Neural progenitor cell (in vitro differentiated cells): ENCODE data around the gene ZNF488. TPM values are rescaled to one million over a fixed set of nuclear protein-coding genes. Genes with fewer than 3 reads are reported as not detected.

ENCODE experiments used
- DNase-seq: peaks from one replicate; pipeline ENCODE4 v3.0.0-alpha.2; 2016; ENCODE audit warnings: low spot score
- H2AFZ ChIP-seq: fragments of 200-600 bp; sonication (generic); replicated peaks from 2 replicates; pipeline ENCODE4 v1.6.1; 2016; ENCODE audit warnings: antibody characterized with exemption
- H3F3A ChIP-seq: fragments of 200-600 bp; sonication (generic); 2 replicates; pipeline ENCODE4 v1.6.1; 2016; ENCODE audit warnings: antibody characterized with exemption, low read depth
- H3K27ac ChIP-seq: fragments of 200-600 bp; sonication (generic); 2 replicates; pipeline ENCODE4 v1.5.1; 2016; ENCODE audit warnings: mild to moderate bottlenecking
- H3K27me3 ChIP-seq: fragments of 200-600 bp; sonication (generic); 2 replicates; pipeline ENCODE4 v1.6.1; 2016; ENCODE audit warnings: mild to moderate bottlenecking, moderate library complexity
- H3K36me3 ChIP-seq: fragments of 200-600 bp; sonication (generic); 2 replicates; pipeline ENCODE4 v1.5.1; 2016
- H3K4me1 ChIP-seq: fragments of 200-600 bp; sonication (generic); 2 replicates; pipeline ENCODE4 v1.6.1; 2016; ENCODE audit warnings: mixed run types
- H3K4me2 ChIP-seq: fragments of 200-600 bp; sonication (generic); 2 replicates; pipeline ENCODE4 v1.6.1; 2016
- H3K4me3 ChIP-seq: fragments of 200-600 bp; sonication (generic); 2 replicates; pipeline ENCODE4 v1.5.1; 2016
- H3K79me2 ChIP-seq: fragments of 200-600 bp; sonication (generic); 2 replicates; pipeline ENCODE4 v1.6.1; 2016; ENCODE audit warnings: low read depth
- H3K9ac ChIP-seq: fragments of 200-600 bp; sonication (generic); 2 replicates; pipeline ENCODE4 v1.6.1; 2016
- H3K9me3 ChIP-seq: fragments of 200-600 bp; sonication (generic); 2 replicates; pipeline ENCODE4 v1.5.1; 2016; ENCODE audit warnings: low read depth
- H4K20me1 ChIP-seq: fragments of 200-600 bp; sonication (generic); 2 replicates; pipeline ENCODE4 v1.6.1; 2016; ENCODE audit warnings: low read depth
- H3K27ac Mint-ChIP-seq: 3 replicates; pipeline ENCODE4 v1.8.0; 2021; ENCODE audit warnings: mixed read lengths
- H3K27me3 Mint-ChIP-seq: 2 replicates; pipeline ENCODE4 v1.8.0; 2022; ENCODE audit warnings: low read depth, mild to moderate bottlenecking, inconsistent platforms, moderate library complexity, mixed read lengths; ENCODE audit not compliant: insufficient read depth
- H3K36me3 Mint-ChIP-seq: 3 replicates; pipeline ENCODE4 v1.8.0; 2021; ENCODE audit warnings: mixed read lengths
- H3K4me1 Mint-ChIP-seq: 3 replicates; pipeline ENCODE4 v1.8.0; 2021; ENCODE audit warnings: mixed read lengths
- H3K4me3 Mint-ChIP-seq: 3 replicates; pipeline ENCODE4 v1.8.0; 2021; ENCODE audit warnings: mild to moderate bottlenecking, moderate library complexity, mixed read lengths
- H3K9me3 Mint-ChIP-seq: 3 replicates; pipeline ENCODE4 v1.8.0; 2020; ENCODE audit warnings: mixed read lengths
- EZH2 ChIP-seq: fragments of 200-600 bp; sonication (generic); IDR thresholded peaks from 2 replicates; pipeline ENCODE4 v1.6.1; 2017; ENCODE audit warnings: antibody characterized with exemption, mild to moderate bottlenecking, moderate library complexity
- EZH2phosphoT487 ChIP-seq: fragments of 200-600 bp; sonication (generic); IDR thresholded peaks from 2 replicates; pipeline ENCODE4 v1.6.1; 2017; ENCODE audit warnings: antibody characterized with exemption
- total RNA-seq: library from RNA; depleted of rRNA; stranded (reverse); fragments of >200 nt; gene quantifications from 2 replicates; pipeline ENCODE4 v1.2.3, GENCODE V29; 2015; ENCODE audit warnings: low replicate concordance
- TF ChIP-seq, protein P1 (sequence below): fragments of 200-600 bp; sonication (generic); IDR thresholded peaks from 2 replicates; pipeline ENCODE4 v1.5.1; 2017; ENCODE audit warnings: antibody characterized with exemption, mild to moderate bottlenecking

ZNF488 gene
- total RNA-seq, 1 donor from 2014 or later = not detected

- no peak for DNase-seq
- Histone ChIP-seq H3K79me2 (no peaks in the 10 kb centered on the region), H3K4me3 (no peak overlapping the region), H3K4me1 (no peaks in the 10 kb centered on the region), H3K36me3 (no peaks in the 10 kb centered on the region), H2AFZ (no peak overlapping the region), H3F3A (no peaks in the 10 kb centered on the region), H3K27ac (no peak overlapping the region), H3K9ac (no peak overlapping the region), H4K20me1 (no peaks in the 10 kb centered on the region), H3K4me2 (no peak overlapping the region), H3K9me3 (no peaks in the 10 kb centered on the region), H3K27me3 (no peaks in the 10 kb centered on the region)
- TF ChIP-seq EZH2 (no peak), EZH2phosphoT487 (no peak)
- TF ChIP-seq, protein P1, sequence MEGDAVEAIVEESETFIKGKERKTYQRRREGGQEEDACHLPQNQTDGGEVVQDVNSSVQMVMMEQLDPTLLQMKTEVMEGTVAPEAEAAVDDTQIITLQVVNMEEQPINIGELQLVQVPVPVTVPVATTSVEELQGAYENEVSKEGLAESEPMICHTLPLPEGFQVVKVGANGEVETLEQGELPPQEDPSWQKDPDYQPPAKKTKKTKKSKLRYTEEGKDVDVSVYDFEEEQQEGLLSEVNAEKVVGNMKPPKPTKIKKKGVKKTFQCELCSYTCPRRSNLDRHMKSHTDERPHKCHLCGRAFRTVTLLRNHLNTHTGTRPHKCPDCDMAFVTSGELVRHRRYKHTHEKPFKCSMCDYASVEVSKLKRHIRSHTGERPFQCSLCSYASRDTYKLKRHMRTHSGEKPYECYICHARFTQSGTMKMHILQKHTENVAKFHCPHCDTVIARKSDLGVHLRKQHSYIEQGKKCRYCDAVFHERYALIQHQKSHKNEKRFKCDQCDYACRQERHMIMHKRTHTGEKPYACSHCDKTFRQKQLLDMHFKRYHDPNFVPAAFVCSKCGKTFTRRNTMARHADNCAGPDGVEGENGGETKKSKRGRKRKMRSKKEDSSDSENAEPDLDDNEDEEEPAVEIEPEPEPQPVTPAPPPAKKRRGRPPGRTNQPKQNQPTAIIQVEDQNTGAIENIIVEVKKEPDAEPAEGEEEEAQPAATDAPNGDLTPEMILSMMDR = no peak
- Mint-ChIP-seq H3K36me3 (no peaks in the 10 kb centered on the region), H3K27ac (no peak overlapping the region), H3K27me3 (peaks cover 12% of the 10 kb centered on the region), H3K4me1 (peaks cover 4% of the 10 kb centered on the region), H3K9me3 (no peaks in the 10 kb centered on the region), H3K4me3 (no peak overlapping the region)
Measured at GRCh38 chr10:47348661-47349470, 35.2 kb downstream of the ZNF488 start.

DNA sequence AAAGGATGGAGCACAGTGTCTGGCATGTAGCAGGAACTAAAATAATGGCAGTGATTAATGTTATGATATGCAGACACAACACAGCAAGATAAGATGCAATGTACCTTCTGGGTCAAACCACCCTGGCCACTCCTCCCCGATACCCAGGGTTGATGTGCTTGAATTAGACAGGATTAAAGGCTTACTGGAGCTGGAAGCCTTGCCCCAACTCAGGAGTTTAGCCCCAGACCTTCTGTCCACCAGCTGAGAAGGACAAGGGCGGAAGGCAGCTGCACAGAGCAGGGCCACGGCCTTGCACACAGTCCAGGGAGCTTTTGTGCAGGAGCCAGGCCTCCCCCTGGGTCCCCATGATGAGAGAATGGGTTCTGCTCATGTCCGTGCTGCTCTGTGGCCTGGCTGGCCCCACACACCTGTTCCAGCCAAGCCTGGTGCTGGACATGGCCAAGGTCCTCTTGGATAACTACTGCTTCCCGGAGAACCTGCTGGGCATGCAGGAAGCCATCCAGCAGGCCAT is 35.9 kb downstream of the ZNF488 start, which contains the start of gene RBP3:
Gene RBP3 (plus strand): TSS at position 226 of the 514 bp plus-strand sequence. CDS start 122 bp downstream, at position 348.
- Histone ChIP-seq H3K4me1 (no peaks in the 10 kb centered on the region), H3K27ac (no peak within 1 kb of the TSS), H3K4me3 (no peak within 1 kb of the TSS), H3F3A (no peaks in the 10 kb centered on the region), H3K79me2 (no peaks in the 10 kb centered on the region), H3K4me2 (no peak within 1 kb of the TSS), H3K27me3 (no peaks in the 10 kb centered on the region), H3K9ac (no peak within 1 kb of the TSS), H3K36me3 (no peaks in the 10 kb centered on the region), H3K9me3 (no peaks in the 10 kb centered on the region), H2AFZ (no peak within 1 kb of the TSS), H4K20me1 (no peaks in the 10 kb centered on the region)
- DNase-seq = no peak
- H3K4me1 Mint-ChIP-seq = peaks cover 4% of the 10 kb centered on the region
- no peak within 1 kb of the TSS for H3K4me3 Mint-ChIP-seq
- no peaks in the 10 kb centered on the region for H3K36me3 Mint-ChIP-seq
- H3K9me3 Mint-ChIP-seq = no peaks in the 10 kb centered on the region
- peaks cover 11% of the 10 kb centered on the region for H3K27me3 Mint-ChIP-seq
- TF ChIP-seq EZH2 (no peak), EZH2phosphoT487 (no peak)
- TF ChIP-seq, protein P1 = no peak
- H3K27ac Mint-ChIP-seq = no peak within 1 kb of the TSS

DNA sequence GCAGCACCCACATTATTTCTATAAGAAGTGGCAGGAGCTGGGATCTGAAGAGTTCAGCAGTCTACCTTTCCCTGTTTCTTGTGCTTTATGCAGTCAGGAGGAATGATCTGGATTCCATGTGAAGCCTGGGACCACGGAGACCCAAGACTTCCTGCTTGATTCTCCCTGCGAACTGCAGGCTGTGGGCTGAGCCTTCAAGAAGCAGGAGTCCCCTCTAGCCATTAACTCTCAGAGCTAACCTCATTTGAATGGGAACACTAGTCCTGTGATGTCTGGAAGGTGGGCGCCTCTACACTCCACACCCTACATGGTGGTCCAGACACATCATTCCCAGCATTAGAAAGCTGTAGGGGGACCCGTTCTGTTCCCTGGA is 36.8 kb downstream of the ZNF488 start:
- no peaks in the 10 kb centered on the region for H3F3A ChIP-seq
- no peak overlapping the region for H3K9ac ChIP-seq
- no peak for DNase-seq
- H3K36me3 Mint-ChIP-seq = no peaks in the 10 kb centered on the region
- TF ChIP-seq EZH2 = no peak
- TF ChIP-seq EZH2phosphoT487 = no peak
- TF ChIP-seq, protein P1 = no peak
- H3K27me3 ChIP-seq = no peaks in the 10 kb centered on the region
- H3K4me2 ChIP-seq = no peak overlapping the region
- H2AFZ ChIP-seq = no peak overlapping the region
- no peaks in the 10 kb centered on the region for H3K4me1 ChIP-seq
- H3K27ac Mint-ChIP-seq = no peak overlapping the region
- peaks cover 4% of the 10 kb centered on the region for H3K4me1 Mint-ChIP-seq
- H3K4me3 ChIP-seq = no peak overlapping the region
- H3K27ac ChIP-seq = no peak overlapping the region
- H3K9me3 Mint-ChIP-seq = no peaks in the 10 kb centered on the region
- H3K36me3 ChIP-seq = no peaks in the 10 kb centered on the region
- no peak overlapping the region for H3K4me3 Mint-ChIP-seq
- H3K27me3 Mint-ChIP-seq = peaks cover 9% of the 10 kb centered on the region
- H3K9me3 ChIP-seq = no peaks in the 10 kb centered on the region
- no peaks in the 10 kb centered on the region for H4K20me1 ChIP-seq
- H3K79me2 ChIP-seq = no peaks in the 10 kb centered on the region
